Hematopoietic multipotent progenitor cell treated with erythropoietin and hydrocortisone succinate and interleukin-3 and kit ligand, for 8 days (in vitro differentiated cells): ENCODE data around the gene NSD1.

Source experiments
- DNase-seq: peaks from one replicate; pipeline ENCODE4 v3.0.0-alpha.2; 2015

Gene NSD1

GRCh38 chr5:177310332-177310731, 176.8 kb downstream of the NSD1 start:
- no peak for DNase-seq

GRCh38 chr5:177310757-177311391, 177.3 kb downstream of the NSD1 start:
- DNase-seq: peak; percentile 68

DNA sequence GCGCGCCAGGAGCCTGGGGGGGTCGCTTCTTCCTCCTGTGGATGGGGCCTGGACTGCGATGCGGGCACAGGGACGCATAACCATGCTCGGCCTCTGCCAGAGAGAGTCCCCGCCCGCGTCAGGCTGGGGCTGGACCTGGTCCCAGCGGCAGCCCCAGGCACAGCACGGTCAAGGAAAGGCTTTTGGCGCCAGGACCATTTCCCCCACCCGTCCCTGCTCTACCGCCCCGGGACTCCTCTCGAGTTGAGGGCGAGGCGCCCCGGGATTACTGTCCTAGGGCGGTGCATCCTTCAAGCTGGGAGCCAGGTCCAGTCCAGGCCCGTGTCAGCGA, 177.8 kb downstream of the NSD1 start:
- DNase-seq: no peak

DNA sequence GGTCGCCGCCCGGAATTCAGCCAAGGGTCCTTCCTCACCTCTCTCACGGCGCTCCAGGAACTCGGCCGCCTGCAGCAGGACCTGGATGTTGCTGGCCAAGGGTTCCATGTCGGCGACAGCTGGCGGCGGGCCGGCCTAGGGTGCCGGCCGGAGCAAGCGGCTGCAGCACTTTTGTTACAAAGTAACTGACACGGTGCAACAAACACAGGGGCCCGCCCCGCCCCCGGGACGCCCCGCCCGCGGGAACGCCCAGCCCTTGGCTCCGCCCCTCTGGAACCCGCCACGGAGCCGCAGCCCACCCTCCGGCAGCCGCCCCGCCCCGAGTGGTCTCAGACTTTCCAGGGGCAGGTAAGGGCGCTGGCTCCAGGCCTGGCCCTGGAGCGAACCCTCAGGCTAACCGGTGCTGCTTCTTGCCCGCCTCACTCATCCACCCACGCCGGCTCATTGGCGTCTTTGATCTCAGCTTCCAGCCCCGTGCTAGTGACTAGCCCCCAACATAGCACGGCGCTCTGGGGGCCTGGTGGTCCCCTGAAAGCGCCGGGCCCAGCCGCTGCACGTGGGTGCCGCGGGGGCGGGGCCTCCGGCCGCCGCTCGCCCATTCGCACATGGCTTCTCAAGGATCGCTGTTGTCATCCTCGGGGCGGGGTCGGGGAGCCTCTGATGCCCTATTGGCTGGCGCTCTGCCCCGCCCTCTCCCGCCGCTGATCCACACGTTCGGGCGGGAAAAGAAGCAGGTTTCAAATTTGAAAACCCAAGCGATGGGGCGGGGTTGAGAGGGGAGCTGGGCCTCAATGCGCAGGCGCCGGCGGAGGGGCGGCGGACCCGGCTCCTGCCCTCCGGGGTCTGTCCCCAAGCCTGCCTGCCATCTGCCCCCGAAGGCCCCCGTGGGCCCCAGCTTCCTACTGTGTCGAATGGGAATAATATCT, 178.4 kb downstream of the NSD1 start, which contains the start of gene MXD3:
Gene MXD3 (minus strand): TSS at position 176 of the 926 bp plus-strand sequence. CDS start 68 bp downstream, at position 108.
- peak; percentile 98 for DNase-seq

- peak; percentile 79 for DNase-seq
These were observed 179.1 kb downstream of the NSD1 start for GRCh38 chr5:177312649-177313181.

DNA sequence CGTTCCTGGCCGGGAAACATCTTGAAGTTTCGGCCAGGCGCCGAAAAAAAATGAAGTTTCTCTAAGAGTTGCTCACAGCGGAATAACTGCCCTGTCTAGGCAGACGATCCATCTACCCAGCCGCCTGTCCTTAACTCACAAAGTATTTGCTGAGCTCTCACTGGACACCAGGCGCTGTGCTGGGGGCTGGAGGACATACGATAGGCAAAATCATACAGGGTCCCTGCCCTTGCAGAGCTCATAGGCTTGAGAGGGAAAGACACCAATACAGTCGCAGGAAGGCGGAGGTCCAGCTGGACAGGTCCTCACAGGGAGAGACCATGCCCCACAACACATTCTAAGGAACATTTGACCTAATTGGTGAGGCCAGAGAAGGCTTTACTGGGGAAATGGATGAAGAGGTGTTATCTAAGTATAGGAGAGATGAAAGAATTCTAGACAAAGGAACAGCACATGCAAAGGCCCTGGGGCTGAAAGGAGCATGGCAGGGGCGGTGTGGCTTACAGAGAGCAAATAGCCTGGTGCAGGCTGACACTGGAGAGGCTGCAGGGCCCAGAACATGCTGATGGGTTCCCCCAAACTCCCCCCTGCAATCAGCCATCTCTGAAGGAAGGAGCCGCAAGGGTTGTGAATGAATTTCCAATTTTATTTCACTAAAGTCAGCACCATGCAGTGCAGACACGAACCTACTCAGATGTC, 180.1 kb downstream of the NSD1 start:
- DNase-seq: no peak

DNA sequence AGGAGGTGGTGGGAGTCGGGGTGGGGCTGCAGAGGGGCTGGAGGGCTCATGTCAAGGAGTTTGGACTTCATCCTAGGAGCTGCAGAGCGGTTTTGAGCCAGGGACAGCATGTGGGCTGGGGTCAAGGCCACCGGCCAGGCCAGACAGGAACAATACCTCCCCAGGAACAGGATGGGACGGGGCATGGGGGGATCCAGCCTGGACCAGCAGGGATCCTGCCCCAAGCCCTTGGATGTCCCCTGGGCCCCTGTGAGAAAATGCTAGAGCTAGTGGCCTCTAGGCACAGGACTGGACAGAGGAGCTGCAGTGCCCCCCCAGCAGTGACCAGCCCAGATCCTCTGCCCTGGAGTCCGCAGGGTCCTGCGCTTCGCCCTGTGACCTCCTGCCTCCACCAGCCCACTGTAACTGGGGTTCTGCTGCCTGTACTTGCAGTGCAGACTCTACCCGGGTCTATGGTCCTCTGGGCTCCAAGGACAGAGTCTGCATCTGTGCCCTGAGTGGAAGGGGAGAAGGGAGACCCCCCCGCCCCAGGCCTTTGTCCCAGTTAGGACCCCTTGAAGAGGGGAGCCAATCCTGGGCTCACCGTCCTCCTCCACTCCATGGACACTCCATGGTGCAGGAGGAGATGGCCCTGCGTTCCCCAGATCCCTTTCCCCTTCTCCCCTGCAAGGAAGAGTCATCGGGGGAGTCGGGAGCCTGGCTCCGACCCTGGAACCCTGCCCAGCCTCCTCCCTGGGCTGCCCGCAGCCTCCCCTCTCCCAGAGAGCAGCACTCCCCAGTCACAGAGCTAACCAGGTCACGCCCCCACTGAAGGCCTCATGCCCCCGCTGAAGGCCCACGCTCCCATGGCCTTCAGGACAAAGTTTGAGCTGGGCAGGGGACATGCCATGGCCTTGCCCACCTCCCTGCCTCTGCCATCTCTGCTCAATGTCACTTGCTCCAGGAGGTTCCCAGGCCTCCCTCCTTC, 181.1 kb downstream of the NSD1 start:
- DNase-seq: no peak

- no peak for DNase-seq
These were observed 181.8 kb downstream of the NSD1 start for GRCh38 chr5:177315411-177315810.

DNA sequence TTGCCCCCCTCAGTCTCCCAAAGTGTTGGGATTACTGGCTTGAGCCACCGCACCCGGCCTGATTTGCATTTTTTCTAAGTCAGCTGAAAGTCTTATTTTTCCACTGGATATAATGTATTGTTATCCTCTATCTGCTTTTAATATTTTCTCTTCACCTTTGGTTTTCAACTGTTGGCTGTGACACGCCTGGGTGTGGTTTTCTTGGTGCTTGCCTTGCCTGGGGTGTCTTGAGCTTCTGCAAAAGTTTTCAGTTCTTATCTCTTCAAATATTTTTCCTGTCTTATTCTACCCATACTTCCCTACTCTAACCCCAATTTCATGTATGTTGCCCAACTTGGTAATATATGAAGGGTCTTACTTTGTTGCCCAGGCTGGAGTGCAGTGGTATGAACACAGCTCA, 182.4 kb downstream of the NSD1 start:
- DNase-seq: peak; percentile 47

- peak; percentile 85 for DNase-seq
These were observed 184.4 kb downstream of the NSD1 start for GRCh38 chr5:177317959-177318377.

- DNase-seq: no peak
These were observed 186.5 kb downstream of the NSD1 start for GRCh38 chr5:177319913-177320588.

DNA sequence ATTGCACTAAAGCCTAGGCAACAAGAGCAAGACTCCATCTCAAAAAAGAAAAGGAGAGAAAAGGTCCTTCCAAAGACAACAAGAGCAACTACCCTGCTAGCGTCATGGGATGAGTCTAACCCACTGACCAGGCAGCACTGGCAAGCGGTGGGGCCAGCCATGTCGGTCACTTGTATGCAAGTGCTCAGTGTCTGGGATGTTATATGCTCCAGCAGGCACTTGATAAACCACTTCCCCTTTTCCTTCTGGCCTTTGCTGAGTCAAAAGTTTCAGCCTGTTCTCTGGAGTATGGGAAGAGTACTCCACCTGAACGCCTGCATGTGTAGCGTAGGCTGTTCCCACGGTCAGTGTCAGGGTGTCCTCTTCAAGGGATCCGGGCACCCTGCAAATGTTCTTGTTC, 187.3 kb downstream of the NSD1 start:
- DNase-seq: no peak

DNA sequence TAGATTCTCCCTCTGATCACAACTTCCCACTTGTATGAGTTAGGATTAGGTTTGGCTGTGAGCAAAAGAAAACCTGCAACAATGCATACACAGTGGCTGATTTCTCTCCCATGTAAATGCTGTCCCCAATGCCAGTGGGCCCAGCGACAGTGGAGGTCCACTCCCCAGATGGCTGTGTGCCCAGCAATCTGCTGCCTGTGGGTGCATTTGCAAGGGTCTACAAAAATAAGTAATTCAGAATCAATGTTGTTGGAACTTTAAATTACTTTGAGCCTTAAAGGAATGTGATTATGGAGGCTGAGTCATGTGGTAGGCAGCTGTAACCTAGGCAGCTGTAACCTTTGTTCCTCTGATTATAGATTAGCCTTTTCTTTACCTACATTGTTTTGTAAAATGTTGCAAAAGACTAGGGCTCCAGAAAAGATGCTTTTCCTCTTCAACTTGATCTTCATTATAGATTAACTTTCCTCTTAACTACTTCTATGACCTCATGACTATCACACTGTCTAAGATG, 192.4 kb downstream of the NSD1 start:
- DNase-seq: no peak

DNA sequence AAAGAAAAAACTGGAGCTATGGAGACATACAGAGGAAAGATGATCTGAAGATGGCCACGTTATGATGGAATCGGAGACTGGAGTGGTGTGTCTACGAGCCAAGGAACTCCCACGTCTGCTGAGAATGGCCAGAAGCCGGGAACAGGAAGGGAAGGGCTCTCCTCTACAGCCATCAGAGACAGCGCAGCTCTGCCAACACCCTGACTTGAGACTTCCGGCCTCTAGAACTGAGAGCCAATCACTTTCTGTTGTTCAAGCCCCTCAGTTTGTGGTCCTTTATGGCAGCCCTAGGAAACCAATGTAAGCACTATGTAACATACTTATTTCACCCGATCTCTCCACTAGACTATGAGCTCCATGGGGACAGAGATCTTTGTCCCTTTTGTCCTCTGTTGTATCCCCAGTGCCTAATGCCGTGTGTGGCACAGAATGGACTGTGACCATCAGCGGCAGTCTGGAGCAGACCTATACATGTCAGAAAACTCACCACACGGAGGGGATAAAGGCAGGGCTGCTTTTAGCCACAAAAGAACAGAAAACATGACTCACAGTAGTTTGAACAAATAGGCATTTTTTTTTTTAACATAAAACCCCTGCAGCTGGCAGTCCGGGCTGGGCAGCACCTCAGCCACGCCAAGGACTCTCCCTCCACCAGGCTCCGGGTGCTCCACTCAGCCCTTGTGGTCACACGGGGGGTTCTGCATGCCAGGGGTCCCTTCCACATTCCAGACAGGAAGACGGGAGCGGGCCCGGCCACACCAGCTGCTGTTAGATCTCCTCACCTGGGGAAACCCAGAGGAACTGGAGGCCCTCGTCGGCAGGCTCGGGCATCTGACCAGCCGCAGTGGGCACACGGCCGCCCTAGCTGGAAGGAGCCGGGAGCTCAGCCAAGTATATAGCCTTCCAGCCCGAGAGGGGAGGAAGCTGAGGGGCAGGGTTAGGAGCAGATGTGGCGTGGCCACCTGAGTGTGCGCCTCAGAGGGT, 194.3 kb downstream of the NSD1 start:
- DNase-seq: peak; percentile 37

GRCh38 chr5:177328545-177329231, 195.1 kb downstream of the NSD1 start:
- DNase-seq: no peak

GRCh38 chr5:177329883-177330282, 196.3 kb downstream of the NSD1 start:
- DNase-seq: no peak

DNA sequence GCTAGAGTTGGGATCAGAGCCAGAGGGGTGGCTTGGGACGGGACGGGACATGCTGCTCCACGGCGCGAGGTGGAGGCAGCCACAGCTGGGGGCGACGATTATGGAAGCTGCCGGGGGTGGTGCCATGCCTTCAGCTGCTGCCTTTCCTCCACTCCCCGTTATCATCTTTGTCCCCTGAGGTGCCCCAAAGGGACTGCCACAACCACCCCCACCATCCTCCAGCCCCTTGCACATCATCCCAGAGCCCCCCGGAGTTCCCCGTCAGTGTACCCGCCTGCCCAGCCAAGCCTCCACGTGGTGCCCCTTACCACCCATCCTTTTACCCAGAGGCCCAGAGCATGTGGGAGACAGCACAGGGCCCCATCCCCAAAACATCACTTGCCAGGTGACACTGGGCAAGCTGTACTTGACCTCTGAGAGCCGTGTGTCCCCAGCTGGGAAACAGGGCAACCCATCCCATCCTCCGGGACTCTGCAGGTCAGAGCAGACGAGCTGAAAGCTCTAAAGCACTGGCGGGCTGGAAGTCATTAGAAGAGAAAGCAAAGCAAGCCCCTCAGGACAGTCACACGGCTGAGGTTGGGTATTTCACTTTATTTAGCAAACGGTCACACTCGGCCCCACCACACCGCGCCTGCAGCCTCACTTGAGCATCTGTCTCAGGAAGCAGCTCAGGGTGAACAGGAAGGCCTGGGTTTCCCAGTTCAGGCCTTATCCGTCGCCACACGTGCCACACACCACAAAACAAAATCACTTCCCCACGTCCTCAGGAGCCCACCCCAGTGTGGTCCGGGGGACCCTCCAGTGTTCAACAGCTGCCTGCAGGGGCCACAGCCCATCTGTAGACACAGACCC, 197.6 kb downstream of the NSD1 start:
- DNase-seq: no peak
